COLO829 (cell line): ENCODE data around the gene HCK.
A peak's percentile ranks its signal among the peaks of the same experiment; 100 is the strongest.
"Not testable (repeated sequence)": the region's sequence is repeated elsewhere in the genome, so short reads cannot be mapped to it uniquely, and the experiment has no call there.

Experiments
- DNase-seq: peaks from one replicate; pipeline ENCODE4 v3.0.0; 2012; ENCODE audit warnings: low spot score

Gene HCK

GRCh38 chr20:32029561-32029960 lies 22.5 kb upstream of the HCK start:
- no peak for DNase-seq

GRCh38 chr20:32031007-32031958 lies 20.8 kb upstream of the HCK start:
- peak; percentile 82 for DNase-seq

- DNase-seq, result no peak
These were observed 18.7 kb upstream of the HCK start for GRCh38 chr20:32033316-32033715.

GRCh38 chr20:32033721-32034120 lies 18.3 kb upstream of the HCK start:
- DNase-seq, result not testable (repeated sequence)

GRCh38 chr20:32034581-32035425 lies 17.2 kb upstream of the HCK start:
- no peak for DNase-seq

GRCh38 chr20:32035426-32035779 lies 16.6 kb upstream of the HCK start:
- no peak for DNase-seq

- no peak for DNase-seq
These were observed 15.8 kb upstream of the HCK start for GRCh38 chr20:32036252-32036651.

- no peak for DNase-seq
These were observed 15.1 kb upstream of the HCK start for GRCh38 chr20:32036716-32037485.

GRCh38 chr20:32037929-32038328 lies 14.1 kb upstream of the HCK start:
- DNase-seq, result no peak

GRCh38 chr20:32040142-32040953 lies 11.7 kb upstream of the HCK start:
- DNase-seq, result no peak

- DNase-seq, result peak; percentile 97
These were observed 6.0 kb upstream of the HCK start for GRCh38 chr20:32045999-32046398.

GRCh38 chr20:32050324-32050841 lies 1.7 kb upstream of the HCK start:
- DNase-seq, result no peak

- no peak for DNase-seq
These were observed 1.0 kb upstream of the HCK start for GRCh38 chr20:32050851-32051556.

GRCh38 chr20:32051720-32052089 lies 337 bp upstream of the HCK start:
- no peak for DNase-seq

- no peak for DNase-seq
These were observed 828 bp downstream of the HCK start for GRCh38 chr20:32052778-32053362.

GRCh38 chr20:32053648-32054047 lies 1.6 kb downstream of the HCK start:
- DNase-seq, result no peak

GRCh38 chr20:32056708-32057483 lies 4.9 kb downstream of the HCK start:
- DNase-seq, result no peak

- DNase-seq, result no peak
These were observed 5.7 kb downstream of the HCK start for GRCh38 chr20:32057656-32058184.

- DNase-seq, result no peak
These were observed 7.1 kb downstream of the HCK start for GRCh38 chr20:32059189-32059588.
